Measurements from ENCODE around the gene DOCK1. TPM values are rescaled to one million over a fixed set of nuclear protein-coding genes. Genes with fewer than 3 reads are reported as not detected.

The DOCK1 gene
- total and polyA plus RNA-seq, 4 donors: 10.9 to 82.6 (median 43.3) TPM

GRCh38 chr10:127088908-127089307, 183.7 kb downstream of the DOCK1 start:
- Histone ChIP-seq H3K27me3 (ENCODE audit: control insufficient read depth in 1 of 2, insufficient read depth in 2 of 2, low read length in 1 of 2) (no peaks in the 10 kb centered on the region), H3K4me1 (ENCODE audit: control insufficient read depth in 1 of 2, insufficient read depth in 2 of 2, low read length in 2 of 2) (no peaks in the 10 kb centered on the region), H3K27ac (ENCODE audit: low read depth in 1 of 2, low read length in 2 of 2) (no peak overlapping the region), H3K36me3 (ENCODE audit: control insufficient read depth in 1 of 2, insufficient read depth in 2 of 2, low read length in 1 of 2) (peaks cover 0 to 2% of the 10 kb centered on the region in 2 donors), H3K9me3 (ENCODE audit: control insufficient read depth, low read length) (no peaks in the 10 kb centered on the region), H3K4me3 (ENCODE audit: low read length in 2 of 2) (no peak overlapping the region)
- intact Hi-C loops (cut with DNase I): no loop called here
- WGBS, 2 donors: 95 to 97% methylated on average over 10 of the region's 10 CpGs
- ATAC-seq (ENCODE audit: low FRiP score): peak; percentile 12
- no peak for DNase-seq

- no peaks in the 10 kb centered on the region for H3K9me3 ChIP-seq (ENCODE audit: control insufficient read depth, low read length)
- DNase-seq: no peak
- H3K4me3 ChIP-seq (ENCODE audit: low read length in 2 of 2): no peak overlapping the region
- peaks cover 0 to 2% of the 10 kb centered on the region in 2 donors for H3K36me3 ChIP-seq (ENCODE audit: control insufficient read depth in 1 of 2, insufficient read depth in 2 of 2, low read length in 1 of 2)
- H3K4me1 ChIP-seq (ENCODE audit: control insufficient read depth in 1 of 2, insufficient read depth in 2 of 2, low read length in 2 of 2): no peaks in the 10 kb centered on the region
- WGBS, 2 donors: 91% methylated on average over 5 of the region's 5 CpGs
- H3K27ac ChIP-seq (ENCODE audit: low read depth in 1 of 2, low read length in 2 of 2): no peak overlapping the region
- H3K27me3 ChIP-seq (ENCODE audit: control insufficient read depth in 1 of 2, insufficient read depth in 2 of 2, low read length in 1 of 2): no peaks in the 10 kb centered on the region
- peak; percentile 8 for ATAC-seq (ENCODE audit: low FRiP score)
- intact Hi-C loops (cut with DNase I): no loop called here
Observed at GRCh38 chr10:127089446-127089845, 184.2 kb downstream of the DOCK1 start.

GRCh38 chr10:127090138-127090537, 184.9 kb downstream of the DOCK1 start:
- no peak for ATAC-seq (ENCODE audit: low FRiP score)
- Histone ChIP-seq H3K36me3 (ENCODE audit: control insufficient read depth in 1 of 2, insufficient read depth in 2 of 2, low read length in 1 of 2) (no peaks in the 10 kb centered on the region), H3K4me3 (ENCODE audit: low read length in 2 of 2) (no peak overlapping the region), H3K4me1 (ENCODE audit: control insufficient read depth in 1 of 2, insufficient read depth in 2 of 2, low read length in 2 of 2) (no peaks in the 10 kb centered on the region), H3K27me3 (ENCODE audit: control insufficient read depth in 1 of 2, insufficient read depth in 2 of 2, low read length in 1 of 2) (no peaks in the 10 kb centered on the region), H3K27ac (ENCODE audit: low read depth in 1 of 2, low read length in 2 of 2) (no peak overlapping the region), H3K9me3 (ENCODE audit: control insufficient read depth, low read length) (no peaks in the 10 kb centered on the region)
- intact Hi-C loops (cut with DNase I): no loop called here
- DNase-seq: no peak
- WGBS, 2 donors: 96% methylated on average over 8 of the region's 8 CpGs

GRCh38 chr10:127091354-127091753, 186.1 kb downstream of the DOCK1 start:
- Histone ChIP-seq H3K4me3 (ENCODE audit: low read length in 2 of 2) (no peak overlapping the region), H3K4me1 (ENCODE audit: control insufficient read depth in 1 of 2, insufficient read depth in 2 of 2, low read length in 2 of 2) (no peaks in the 10 kb centered on the region), H3K27ac (ENCODE audit: low read depth in 1 of 2, low read length in 2 of 2) (no peak overlapping the region), H3K27me3 (ENCODE audit: control insufficient read depth in 1 of 2, insufficient read depth in 2 of 2, low read length in 1 of 2) (no peaks in the 10 kb centered on the region), H3K36me3 (ENCODE audit: control insufficient read depth in 1 of 2, insufficient read depth in 2 of 2, low read length in 1 of 2) (no peaks in the 10 kb centered on the region), H3K9me3 (ENCODE audit: control insufficient read depth, low read length) (no peaks in the 10 kb centered on the region)
- no peak for ATAC-seq (ENCODE audit: low FRiP score)
- intact Hi-C loops (cut with DNase I): no loop called here
- 89 to 93% methylated on average over 7 of the region's 7 CpGs for WGBS, 2 donors
- DNase-seq: no peak

DNA sequence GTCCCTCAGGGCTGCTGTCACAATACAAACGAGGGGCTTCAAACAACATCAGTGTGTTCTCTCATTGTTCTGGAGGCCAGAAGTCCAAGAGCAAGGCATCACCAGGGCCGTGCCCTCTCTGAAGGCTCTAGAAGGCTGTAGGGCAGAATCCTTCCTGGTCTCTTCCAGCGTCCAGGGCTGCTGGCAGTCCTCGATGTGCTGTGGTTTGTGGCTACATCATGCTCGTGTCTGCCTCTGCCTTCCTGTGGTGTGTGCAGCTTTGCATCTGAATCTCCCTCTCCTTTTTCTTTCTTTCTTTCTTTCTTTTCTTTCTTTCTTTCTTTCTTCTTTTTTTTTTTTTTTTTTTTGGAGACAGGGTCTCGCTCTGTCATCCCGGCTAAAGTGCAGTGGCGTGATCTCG, 187.7 kb downstream of the DOCK1 start:
- 91 to 93% methylated on average over 9 of the region's 9 CpGs for WGBS, 2 donors
- no peak for ATAC-seq (ENCODE audit: low FRiP score)
- H3K4me1 ChIP-seq (ENCODE audit: control insufficient read depth in 1 of 2, insufficient read depth in 2 of 2, low read length in 2 of 2): no peaks in the 10 kb centered on the region
- H3K27ac ChIP-seq (ENCODE audit: low read depth in 1 of 2, low read length in 2 of 2): no peak overlapping the region
- no peak overlapping the region for H3K4me3 ChIP-seq (ENCODE audit: low read length in 2 of 2)
- intact Hi-C loops (cut with DNase I): no loop called here
- H3K9me3 ChIP-seq (ENCODE audit: control insufficient read depth, low read length): no peaks in the 10 kb centered on the region
- no peaks in the 10 kb centered on the region for H3K27me3 ChIP-seq (ENCODE audit: control insufficient read depth in 1 of 2, insufficient read depth in 2 of 2, low read length in 1 of 2)
- H3K36me3 ChIP-seq (ENCODE audit: control insufficient read depth in 1 of 2, insufficient read depth in 2 of 2, low read length in 1 of 2): no peaks in the 10 kb centered on the region
- DNase-seq: no peak

DNA sequence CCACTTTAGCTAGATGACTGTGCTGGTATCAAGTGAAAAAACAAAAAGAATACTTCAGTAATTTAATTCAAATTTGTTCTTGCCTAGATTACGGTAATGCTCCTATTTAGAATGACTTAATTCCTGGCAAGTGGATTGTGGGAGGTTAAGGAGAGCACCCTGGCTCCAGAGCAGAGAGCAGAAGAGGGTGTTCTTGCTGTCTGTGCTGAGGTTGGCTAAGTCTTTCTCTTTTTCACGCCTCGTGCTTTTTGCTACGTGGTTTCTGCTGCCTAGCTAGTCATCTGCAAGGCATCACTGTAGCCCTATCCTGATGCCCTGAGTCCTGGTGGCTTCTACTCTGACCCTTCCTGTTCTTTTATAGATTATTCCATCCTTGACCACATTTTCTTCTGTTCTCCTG, 189.8 kb downstream of the DOCK1 start:
- Histone ChIP-seq H3K4me3 (ENCODE audit: low read length in 2 of 2) (no peak overlapping the region), H3K27me3 (ENCODE audit: control insufficient read depth in 1 of 2, insufficient read depth in 2 of 2, low read length in 1 of 2) (no peaks in the 10 kb centered on the region), H3K4me1 (ENCODE audit: control insufficient read depth in 1 of 2, insufficient read depth in 2 of 2, low read length in 2 of 2) (no peaks in the 10 kb centered on the region), H3K36me3 (ENCODE audit: control insufficient read depth in 1 of 2, insufficient read depth in 2 of 2, low read length in 1 of 2) (no peaks in the 10 kb centered on the region), H3K27ac (ENCODE audit: low read depth in 1 of 2, low read length in 2 of 2) (no peak overlapping the region), H3K9me3 (ENCODE audit: control insufficient read depth, low read length) (no peaks in the 10 kb centered on the region)
- intact Hi-C loops (cut with DNase I): no loop called here
- ATAC-seq (ENCODE audit: low FRiP score): no peak
- DNase-seq: no peak
- 94 to 96% methylated on average over 4 of the region's 4 CpGs for WGBS, 2 donors

GRCh38 chr10:127100983-127101615, 195.9 kb downstream of the DOCK1 start:
- Histone ChIP-seq H3K36me3 (ENCODE audit: control insufficient read depth in 1 of 2, insufficient read depth in 2 of 2, low read length in 1 of 2) (no peaks in the 10 kb centered on the region), H3K4me1 (ENCODE audit: control insufficient read depth in 1 of 2, insufficient read depth in 2 of 2, low read length in 2 of 2) (no peaks in the 10 kb centered on the region), H3K4me3 (ENCODE audit: low read length in 2 of 2) (no peak overlapping the region), H3K9me3 (ENCODE audit: control insufficient read depth, low read length) (no peaks in the 10 kb centered on the region), H3K27ac (ENCODE audit: low read depth in 1 of 2, low read length in 2 of 2) (no peak overlapping the region), H3K27me3 (ENCODE audit: control insufficient read depth in 1 of 2, insufficient read depth in 2 of 2, low read length in 1 of 2) (no peaks in the 10 kb centered on the region)
- DNase-seq (no peak), ATAC-seq (ENCODE audit: low FRiP score) (no peak)
- WGBS, 2 donors: 91 to 95% methylated on average over 10 of the region's 10 CpGs
- intact Hi-C loops (cut with DNase I): no loop called here

- Histone ChIP-seq H3K4me1 (ENCODE audit: control insufficient read depth in 1 of 2, insufficient read depth in 2 of 2, low read length in 2 of 2) (no peaks in the 10 kb centered on the region), H3K27ac (ENCODE audit: low read depth in 1 of 2, low read length in 2 of 2) (no peak overlapping the region), H3K27me3 (ENCODE audit: control insufficient read depth in 1 of 2, insufficient read depth in 2 of 2, low read length in 1 of 2) (no peaks in the 10 kb centered on the region), H3K4me3 (ENCODE audit: low read length in 2 of 2) (no peak overlapping the region), H3K9me3 (ENCODE audit: control insufficient read depth, low read length) (no peaks in the 10 kb centered on the region), H3K36me3 (ENCODE audit: control insufficient read depth in 1 of 2, insufficient read depth in 2 of 2, low read length in 1 of 2) (no peaks in the 10 kb centered on the region)
- 89 to 93% methylated on average over 3 of the region's 3 CpGs for WGBS, 2 donors
- DNase-seq: no peak
- intact Hi-C loops (cut with DNase I): no loop called here
- no peak for ATAC-seq (ENCODE audit: low FRiP score)
Observed at GRCh38 chr10:127102176-127102575, 196.9 kb downstream of the DOCK1 start.

- Histone ChIP-seq H3K4me1 (ENCODE audit: control insufficient read depth in 1 of 2, insufficient read depth in 2 of 2, low read length in 2 of 2) (no peaks in the 10 kb centered on the region), H3K9me3 (ENCODE audit: control insufficient read depth, low read length) (no peaks in the 10 kb centered on the region), H3K27ac (ENCODE audit: low read depth in 1 of 2, low read length in 2 of 2) (no peak overlapping the region), H3K36me3 (ENCODE audit: control insufficient read depth in 1 of 2, insufficient read depth in 2 of 2, low read length in 1 of 2) (peaks cover 2 to 4% of the 10 kb centered on the region in 2 donors), H3K27me3 (ENCODE audit: control insufficient read depth in 1 of 2, insufficient read depth in 2 of 2, low read length in 1 of 2) (no peaks in the 10 kb centered on the region), H3K4me3 (ENCODE audit: low read length in 2 of 2) (no peak overlapping the region)
- ATAC-seq (ENCODE audit: low FRiP score) (no peak), DNase-seq (no peak)
- intact Hi-C loops (cut with DNase I): no loop called here
- WGBS, 2 donors: 98 to 100% methylated on average over 1 of the region's 1 CpG
Observed at GRCh38 chr10:127115100-127115499, 209.9 kb downstream of the DOCK1 start.
